Measurements from ENCODE around the gene EIF1.

DNA sequence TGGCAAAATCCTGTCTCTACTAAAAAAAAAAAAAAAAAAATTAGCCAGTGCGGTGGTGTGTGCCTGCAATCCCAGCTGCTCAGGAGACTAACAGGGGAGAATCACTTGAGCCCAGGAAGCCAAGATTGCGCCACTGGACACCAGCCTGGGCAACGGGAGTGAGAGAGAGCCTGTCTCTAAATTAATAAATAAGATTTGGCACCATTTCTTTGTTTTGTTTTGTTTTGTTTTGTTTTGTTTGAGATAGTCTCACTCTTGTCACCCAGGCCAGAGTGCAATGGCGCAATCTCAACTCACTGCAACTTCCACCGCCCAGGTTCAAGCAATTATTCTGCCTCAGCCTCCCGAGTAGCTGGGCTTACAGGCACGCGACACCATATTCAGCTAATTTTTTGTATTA, 14.0 kb downstream of the EIF1 start:
- TF ChIP-seq SMC3 (conservative IDR thresholded peaks at IDR 0.05; ENCODE audit: poor library complexity) = no peak
- TF ChIP-seq, protein P1, sequence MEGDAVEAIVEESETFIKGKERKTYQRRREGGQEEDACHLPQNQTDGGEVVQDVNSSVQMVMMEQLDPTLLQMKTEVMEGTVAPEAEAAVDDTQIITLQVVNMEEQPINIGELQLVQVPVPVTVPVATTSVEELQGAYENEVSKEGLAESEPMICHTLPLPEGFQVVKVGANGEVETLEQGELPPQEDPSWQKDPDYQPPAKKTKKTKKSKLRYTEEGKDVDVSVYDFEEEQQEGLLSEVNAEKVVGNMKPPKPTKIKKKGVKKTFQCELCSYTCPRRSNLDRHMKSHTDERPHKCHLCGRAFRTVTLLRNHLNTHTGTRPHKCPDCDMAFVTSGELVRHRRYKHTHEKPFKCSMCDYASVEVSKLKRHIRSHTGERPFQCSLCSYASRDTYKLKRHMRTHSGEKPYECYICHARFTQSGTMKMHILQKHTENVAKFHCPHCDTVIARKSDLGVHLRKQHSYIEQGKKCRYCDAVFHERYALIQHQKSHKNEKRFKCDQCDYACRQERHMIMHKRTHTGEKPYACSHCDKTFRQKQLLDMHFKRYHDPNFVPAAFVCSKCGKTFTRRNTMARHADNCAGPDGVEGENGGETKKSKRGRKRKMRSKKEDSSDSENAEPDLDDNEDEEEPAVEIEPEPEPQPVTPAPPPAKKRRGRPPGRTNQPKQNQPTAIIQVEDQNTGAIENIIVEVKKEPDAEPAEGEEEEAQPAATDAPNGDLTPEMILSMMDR (IDR thresholded peaks at IDR 0.05; ENCODE audit: poor library complexity, severe bottlenecking) = no peak
- no peak for TF ChIP-seq POLR2AphosphoS5 (IDR thresholded peaks at IDR 0.05)
- TF ChIP-seq TAF1 (IDR thresholded peaks at IDR 0.05; ENCODE audit: low read depth) = no peak
- TF ChIP-seq, protein P2, sequence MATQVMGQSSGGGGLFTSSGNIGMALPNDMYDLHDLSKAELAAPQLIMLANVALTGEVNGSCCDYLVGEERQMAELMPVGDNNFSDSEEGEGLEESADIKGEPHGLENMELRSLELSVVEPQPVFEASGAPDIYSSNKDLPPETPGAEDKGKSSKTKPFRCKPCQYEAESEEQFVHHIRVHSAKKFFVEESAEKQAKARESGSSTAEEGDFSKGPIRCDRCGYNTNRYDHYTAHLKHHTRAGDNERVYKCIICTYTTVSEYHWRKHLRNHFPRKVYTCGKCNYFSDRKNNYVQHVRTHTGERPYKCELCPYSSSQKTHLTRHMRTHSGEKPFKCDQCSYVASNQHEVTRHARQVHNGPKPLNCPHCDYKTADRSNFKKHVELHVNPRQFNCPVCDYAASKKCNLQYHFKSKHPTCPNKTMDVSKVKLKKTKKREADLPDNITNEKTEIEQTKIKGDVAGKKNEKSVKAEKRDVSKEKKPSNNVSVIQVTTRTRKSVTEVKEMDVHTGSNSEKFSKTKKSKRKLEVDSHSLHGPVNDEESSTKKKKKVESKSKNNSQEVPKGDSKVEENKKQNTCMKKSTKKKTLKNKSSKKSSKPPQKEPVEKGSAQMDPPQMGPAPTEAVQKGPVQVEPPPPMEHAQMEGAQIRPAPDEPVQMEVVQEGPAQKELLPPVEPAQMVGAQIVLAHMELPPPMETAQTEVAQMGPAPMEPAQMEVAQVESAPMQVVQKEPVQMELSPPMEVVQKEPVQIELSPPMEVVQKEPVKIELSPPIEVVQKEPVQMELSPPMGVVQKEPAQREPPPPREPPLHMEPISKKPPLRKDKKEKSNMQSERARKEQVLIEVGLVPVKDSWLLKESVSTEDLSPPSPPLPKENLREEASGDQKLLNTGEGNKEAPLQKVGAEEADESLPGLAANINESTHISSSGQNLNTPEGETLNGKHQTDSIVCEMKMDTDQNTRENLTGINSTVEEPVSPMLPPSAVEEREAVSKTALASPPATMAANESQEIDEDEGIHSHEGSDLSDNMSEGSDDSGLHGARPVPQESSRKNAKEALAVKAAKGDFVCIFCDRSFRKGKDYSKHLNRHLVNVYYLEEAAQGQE (IDR thresholded peaks at IDR 0.05; ENCODE audit: borderline replicate concordance) = no peak
- no peak for TF ChIP-seq RAD21 (conservative IDR thresholded peaks at IDR 0.05)
- no peak for TF ChIP-seq EP300 (conservative IDR thresholded peaks at IDR 0.05; ENCODE audit: poor library complexity, severe bottlenecking)
- no peak for TF ChIP-seq EZH2 (IDR thresholded peaks at IDR 0.05; ENCODE audit: borderline replicate concordance, insufficient read depth, low read length, poor library complexity, severe bottlenecking)
